H1 (cell line): ENCODE measurements around the gene CRADD. TPM values are rescaled to one million over a fixed set of nuclear protein-coding genes. Genes with fewer than 3 reads are reported as not detected.

Source experiments
- CHD7 ChIP-seq: fragments of 300-600 bp; sonication (generic); IDR thresholded peaks from 2 replicates; pipeline ENCODE4 v1.7.1; 2012; ENCODE audit warnings: low read length, moderate library complexity, mild to moderate bottlenecking, inconsistent platforms; ENCODE audit not compliant: insufficient replicate concordance
- CREB1 ChIP-seq: IDR thresholded peaks from 2 replicates; pipeline ENCODE4 v1.6.1; 2012; ENCODE audit warnings: inconsistent platforms
- CTBP2 ChIP-seq: IDR thresholded peaks from 2 replicates; pipeline ENCODE4 v1.7.0; 2011; ENCODE audit warnings: borderline replicate concordance, mild to moderate bottlenecking, moderate library complexity, mixed read lengths, low read length; ENCODE audit not compliant: insufficient read depth, insufficient read length
- HDAC6 ChIP-seq: IDR thresholded peaks from one replicate; pipeline ENCODE4 v1.7.1; 2012; ENCODE audit warnings: low read depth, mild to moderate bottlenecking, inconsistent platforms, low read length, moderate library complexity
- JUND ChIP-seq: IDR thresholded peaks from 2 replicates; pipeline ENCODE4 v1.6.1; 2011; ENCODE audit warnings: mild to moderate bottlenecking, improper control_type of control experiment, low read length
- PHF8 ChIP-seq: fragments of 200-600 bp; sonication (generic); conservative IDR thresholded peaks from 2 replicates; pipeline ENCODE4 v1.7.1; 2012; ENCODE audit warnings: low read depth, mild to moderate bottlenecking, inconsistent platforms, low read length, moderate library complexity
- POU5F1 ChIP-seq: IDR thresholded peaks from 2 replicates; pipeline ENCODE4 v1.6.1; 2011; ENCODE audit warnings: low read depth, mild to moderate bottlenecking, low read length, moderate library complexity
- SP2 ChIP-seq: IDR thresholded peaks from 2 replicates; pipeline ENCODE4 v1.6.1; 2012; ENCODE audit warnings: mild to moderate bottlenecking, low read length, inconsistent platforms
- SP4 ChIP-seq: IDR thresholded peaks from 2 replicates; pipeline ENCODE4 v1.6.1; 2012; ENCODE audit warnings: low read length, inconsistent platforms
- TCF12 ChIP-seq: IDR thresholded peaks from 2 replicates; pipeline ENCODE4 v1.6.1; 2011; ENCODE audit warnings: low read depth, mild to moderate bottlenecking, low read length
- polyA plus RNA-seq, 7 experiments: library from polyadenylated mRNA; depleted of rRNA in 3 of 7; stranded (reverse) in 5 of 7; unstranded in 2 of 7; fragments of >200 nt in 5 of 7; fragments of 200-250 nt in 2 of 7; gene quantifications; 1 replicate in 5 of 7; 2 replicates in 1 of 7; 4 replicates in 1 of 7; pipeline versions ENCODE4 v1.2.1 to v1.2.3, GENCODE V29; 2011 to 2013; ENCODE audit warnings: missing spikeins in 2 of 7, mixed read lengths in 2 of 7
- total RNA-seq: library from RNA; stranded (reverse); fragmentation: NEBNext Ultra II Directional; extraction: Animal tissue kit (Norgen Biotek cat#: 25700); gene quantifications from 2 replicates; pipeline ENCODE4 v1.2.1, GENCODE V29; 2021

Gene CRADD
- total and polyA plus RNA-seq, 2 of the 8 experiments (the other 6 are each of a cell fraction or from before 2014, with no cell fraction given), result 8.1 to 15.4 TPM

DNA sequence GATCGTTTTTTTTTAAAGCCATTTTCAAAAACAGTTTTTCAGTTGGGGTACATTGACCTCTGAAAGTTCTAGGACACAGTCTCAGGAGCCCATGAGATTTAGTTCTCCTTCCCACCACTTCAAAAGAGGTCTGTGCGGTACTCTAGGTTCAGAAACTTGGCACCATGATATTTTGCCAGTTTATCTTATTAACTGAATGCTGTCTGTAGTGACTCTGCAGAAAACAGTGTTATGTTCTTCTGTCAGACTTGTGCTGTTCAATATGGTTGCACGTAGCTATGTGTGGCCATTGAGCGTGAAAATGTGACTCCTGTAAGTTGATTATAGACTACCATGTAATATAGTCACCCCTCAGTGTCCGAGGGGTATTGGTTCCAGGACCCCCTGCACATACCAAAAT is 35.9 kb downstream of the CRADD start (continued):
- no peak for TF ChIP-seq CHD7
- TF ChIP-seq POU5F1, result no peak
- no peak for TF ChIP-seq CREB1
- TF ChIP-seq TCF12, result no peak
- TF ChIP-seq SP2, result no peak
- TF ChIP-seq PHF8, result no peak
- no peak for TF ChIP-seq CTBP2
- TF ChIP-seq HDAC6, result no peak
- TF ChIP-seq SP4, result no peak
- TF ChIP-seq JUND, result no peak
